ENCODE data around the gene EPS8L2. TPM values are rescaled to one million over a fixed set of nuclear protein-coding genes. Genes with fewer than 3 reads are reported as not detected.

The EPS8L2 gene
- total and polyA plus RNA-seq, 2 of the 8 experiments (the other 6 are each of a cell fraction or from before 2014, with no cell fraction given) = 38.5 to 57.0 TPM

DNA sequence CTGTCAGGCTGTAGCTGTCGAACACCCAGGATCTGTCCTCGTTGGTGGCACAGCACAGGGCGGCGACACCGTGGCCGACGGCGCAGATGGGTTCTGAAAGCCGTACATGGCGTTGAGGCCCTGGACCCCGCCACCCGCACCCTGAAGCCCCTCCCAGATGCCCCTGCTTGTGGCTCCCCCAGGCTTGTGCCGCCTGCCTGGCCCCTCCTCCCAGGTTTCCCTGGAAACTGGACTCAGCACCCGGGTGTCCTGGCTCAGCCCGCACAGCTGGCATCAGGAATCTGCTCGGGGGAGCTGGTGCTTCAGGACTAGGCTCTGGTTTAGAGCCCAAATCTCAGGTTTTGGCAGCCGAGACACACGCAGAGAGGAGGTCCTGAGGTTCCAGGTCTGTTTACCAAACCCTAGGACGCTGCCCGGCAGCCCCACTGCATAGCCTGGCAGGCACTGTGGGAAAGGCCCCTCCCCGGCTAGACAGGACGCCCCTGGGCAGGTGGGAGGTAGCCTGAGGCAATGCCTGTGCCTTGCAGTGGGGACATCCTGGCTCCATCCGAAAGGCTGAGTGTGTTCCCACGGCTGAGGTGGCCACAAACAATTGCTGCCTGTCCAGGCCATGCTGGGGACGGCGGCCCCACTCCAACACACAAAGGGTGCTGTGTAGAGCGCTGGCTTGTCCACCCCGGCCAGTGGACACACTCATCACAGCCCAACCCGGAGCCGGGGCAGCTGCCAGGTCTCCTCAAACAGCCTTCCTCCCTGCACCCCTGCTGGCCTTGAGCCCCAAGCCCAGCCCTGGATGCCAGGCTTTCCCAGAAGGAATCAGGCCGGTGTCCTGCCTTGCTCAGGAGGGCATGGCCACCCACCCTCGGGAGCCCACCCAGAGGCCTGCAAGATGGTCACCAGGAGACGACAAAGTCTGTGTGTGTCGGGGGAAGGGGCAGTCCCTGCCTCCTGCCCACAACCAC lies 66.7 kb downstream of the EPS8L2 start (continued):
- TF ChIP-seq CTBP2 (IDR thresholded peaks at IDR 0.05; ENCODE audit: borderline replicate concordance, insufficient read depth, insufficient read length, low read length) = no peak
- no peak for TF ChIP-seq KDM1A (IDR thresholded peaks at IDR 0.05; ENCODE audit: borderline replicate concordance, low read length)
- TF ChIP-seq RBBP5 (IDR thresholded peaks at IDR 0.05; ENCODE audit: borderline replicate concordance, low read depth, low read length) = no peak
- TF ChIP-seq RNF2 (IDR thresholded peaks at IDR 0.05; ENCODE audit: borderline replicate concordance, low read depth, low read length, missing control alignments, poor library complexity, severe bottlenecking) = no peak
- no peak for TF ChIP-seq CBX8 (IDR thresholded peaks at IDR 0.05; ENCODE audit: borderline replicate concordance, low read depth, low read length)
- no peak for TF ChIP-seq SUZ12 (IDR thresholded peaks at IDR 0.05; ENCODE audit: low read length)
- TF ChIP-seq SIN3A (conservative IDR thresholded peaks at IDR 0.05 in 1 of 2, IDR thresholded peaks at IDR 0.05 in 1 of 2; ENCODE audit: low read depth in 1 of 2, low read length in 2 of 2) = no peak
- no peak for TF ChIP-seq TEAD4 (IDR thresholded peaks at IDR 0.05; ENCODE audit: low read depth, low read length)
- TF ChIP-seq TBP (IDR thresholded peaks at IDR 0.05; ENCODE audit: low read depth, low read length) = no peak
- TF ChIP-seq KDM5A (IDR thresholded peaks at IDR 0.05; ENCODE audit: low read length) = no peak
- no peak for TF ChIP-seq SIRT6 (IDR thresholded peaks at IDR 0.05; ENCODE audit: low read length)

All from H1 (cell line).